ENCODE results near the gene RPS6KA2.
"Not testable (repeated sequence)": the region's sequence is repeated elsewhere in the genome, so short reads cannot be mapped to it uniquely, and the experiment has no call there.

RPS6KA2 gene

DNA sequence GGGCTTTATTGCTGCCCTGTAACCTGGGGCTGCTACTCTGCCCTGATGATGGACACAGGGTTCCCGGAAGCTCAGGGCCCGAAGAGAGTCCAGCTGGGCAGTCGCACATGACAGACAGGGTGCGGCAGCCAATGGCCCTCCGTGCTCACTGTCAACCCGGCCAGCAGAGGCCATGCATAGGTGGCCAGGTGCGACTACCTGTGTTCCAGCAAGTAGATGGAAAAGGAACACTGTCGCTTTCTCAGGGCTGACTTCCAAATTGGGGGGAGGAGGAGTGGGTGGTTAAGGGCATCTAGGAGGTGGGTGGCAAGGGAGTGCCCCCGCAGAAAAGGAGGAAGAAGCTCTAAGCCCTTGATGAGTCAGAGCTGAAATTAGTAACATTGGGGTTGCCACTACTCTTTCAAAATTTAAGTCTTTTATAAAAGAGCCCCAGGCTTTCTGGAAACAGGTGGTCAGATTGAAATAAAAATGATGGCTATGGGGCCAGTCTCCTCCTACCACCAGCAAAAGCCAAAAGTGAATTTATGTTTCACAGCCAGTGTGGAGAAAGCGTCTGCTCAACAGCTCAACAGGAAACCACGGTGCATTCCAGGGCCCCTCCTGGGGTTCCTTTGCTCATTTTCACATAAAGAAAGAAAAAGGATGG lies 38.2 kb downstream of the RPS6KA2 start:
- no peaks in the 10 kb centered on the region for H3K36me3 Mint-ChIP-seq (ENCODE audit: low read depth)
- H3K9me3 Mint-ChIP-seq, result no peaks in the 10 kb centered on the region
- no peaks in the 10 kb centered on the region for H3K27me3 Mint-ChIP-seq
- peak overlapping the region; percentile 61 for H3K27ac Mint-ChIP-seq
- no peak overlapping the region for H3K4me3 Mint-ChIP-seq
- peaks cover 27% of the 10 kb centered on the region for H3K4me1 Mint-ChIP-seq (ENCODE audit: low read depth)

DNA sequence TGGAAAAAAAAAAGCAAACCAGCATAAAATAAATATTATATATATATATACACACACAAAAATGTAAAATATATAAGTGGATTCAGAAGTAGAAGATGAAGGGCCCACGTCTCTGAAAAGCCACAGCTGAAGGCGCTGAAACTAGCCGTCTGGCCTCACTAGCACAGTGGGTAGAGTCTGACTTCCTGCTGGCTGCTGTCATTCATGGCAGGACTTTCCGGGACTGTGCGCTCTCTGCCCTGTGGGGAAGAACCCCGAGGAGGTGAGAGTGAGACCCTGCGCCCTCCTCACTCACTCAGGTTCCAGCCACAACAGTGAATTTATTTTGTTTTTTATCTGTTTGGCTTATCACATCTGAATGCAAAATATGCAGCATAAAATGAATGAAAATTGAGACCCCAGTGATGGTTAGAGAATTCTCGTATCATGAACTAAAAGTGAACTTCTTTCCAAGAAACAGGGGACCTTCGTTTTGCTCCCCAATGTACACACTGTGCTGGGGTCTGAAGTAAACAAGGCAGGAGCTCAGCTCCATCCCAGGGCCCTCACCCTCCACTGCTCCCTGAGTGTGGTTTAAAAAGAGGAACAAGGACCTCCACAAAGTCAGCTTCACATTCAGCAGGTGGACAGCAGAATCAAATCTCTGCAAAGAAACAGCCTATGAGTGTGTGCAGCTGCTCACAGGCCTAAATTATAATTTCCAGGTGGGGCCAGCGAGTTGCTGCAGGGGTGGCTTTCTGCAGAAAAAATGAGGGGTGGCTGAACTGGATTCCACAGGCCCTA lies 39.2 kb downstream of the RPS6KA2 start:
- no peaks in the 10 kb centered on the region for H3K9me3 Mint-ChIP-seq
- H3K36me3 Mint-ChIP-seq (ENCODE audit: low read depth), result no peaks in the 10 kb centered on the region
- H3K4me1 Mint-ChIP-seq (ENCODE audit: low read depth), result peaks cover 27% of the 10 kb centered on the region
- H3K4me3 Mint-ChIP-seq, result no peak overlapping the region
- H3K27ac Mint-ChIP-seq, result no peak overlapping the region
- no peaks in the 10 kb centered on the region for H3K27me3 Mint-ChIP-seq

GRCh38 chr6:166586424-166587156 lies 40.5 kb downstream of the RPS6KA2 start, which contains the start of gene RAMACL:
Gene RAMACL, minus strand, starts transcription at chr6:166586678. Its CDS starts 201 bp downstream, at chr6:166586477.
- Mint-ChIP-seq H3K4me3 (no peak within 1 kb of the TSS), H3K4me1 (ENCODE audit: low read depth) (peaks cover 27% of the 10 kb centered on the region), H3K27me3 (no peaks in the 10 kb centered on the region), H3K27ac (no peak within 1 kb of the TSS), H3K9me3 (no peaks in the 10 kb centered on the region), H3K36me3 (ENCODE audit: low read depth) (no peaks in the 10 kb centered on the region)

- Mint-ChIP-seq H3K4me1 (ENCODE audit: low read depth) (peaks cover 22% of the 10 kb centered on the region), H3K27ac (no peak overlapping the region), H3K36me3 (ENCODE audit: low read depth) (no peaks in the 10 kb centered on the region), H3K4me3 (no peak overlapping the region), H3K27me3 (no peaks in the 10 kb centered on the region), H3K9me3 (no peaks in the 10 kb centered on the region)
Observed at GRCh38 chr6:166584853-166585429, 42.1 kb downstream of the RPS6KA2 start.

- H3K27me3 Mint-ChIP-seq, result no peaks in the 10 kb centered on the region
- no peaks in the 10 kb centered on the region for H3K36me3 Mint-ChIP-seq (ENCODE audit: low read depth)
- no peaks in the 10 kb centered on the region for H3K9me3 Mint-ChIP-seq
- no peak overlapping the region for H3K27ac Mint-ChIP-seq
- no peak overlapping the region for H3K4me3 Mint-ChIP-seq
- peaks cover 14% of the 10 kb centered on the region for H3K4me1 Mint-ChIP-seq (ENCODE audit: low read depth)
Observed at GRCh38 chr6:166584155-166584554, 42.9 kb downstream of the RPS6KA2 start.

GRCh38 chr6:166583230-166583965 lies 43.7 kb downstream of the RPS6KA2 start:
- Mint-ChIP-seq H3K4me3 (no peak overlapping the region), H3K27ac (no peak overlapping the region), H3K36me3 (ENCODE audit: low read depth) (peaks cover 4% of the 10 kb centered on the region), H3K9me3 (no peaks in the 10 kb centered on the region), H3K4me1 (ENCODE audit: low read depth) (peaks cover 7% of the 10 kb centered on the region), H3K27me3 (no peaks in the 10 kb centered on the region)

GRCh38 chr6:166582258-166582657 lies 44.8 kb downstream of the RPS6KA2 start:
- peaks cover 7% of the 10 kb centered on the region for H3K36me3 Mint-ChIP-seq (ENCODE audit: low read depth)
- H3K27me3 Mint-ChIP-seq, result no peaks in the 10 kb centered on the region
- peaks cover 4% of the 10 kb centered on the region for H3K9me3 Mint-ChIP-seq
- H3K4me3 Mint-ChIP-seq, result no peak overlapping the region
- peaks cover 5% of the 10 kb centered on the region for H3K4me1 Mint-ChIP-seq (ENCODE audit: low read depth)
- H3K27ac Mint-ChIP-seq, result no peak overlapping the region

DNA sequence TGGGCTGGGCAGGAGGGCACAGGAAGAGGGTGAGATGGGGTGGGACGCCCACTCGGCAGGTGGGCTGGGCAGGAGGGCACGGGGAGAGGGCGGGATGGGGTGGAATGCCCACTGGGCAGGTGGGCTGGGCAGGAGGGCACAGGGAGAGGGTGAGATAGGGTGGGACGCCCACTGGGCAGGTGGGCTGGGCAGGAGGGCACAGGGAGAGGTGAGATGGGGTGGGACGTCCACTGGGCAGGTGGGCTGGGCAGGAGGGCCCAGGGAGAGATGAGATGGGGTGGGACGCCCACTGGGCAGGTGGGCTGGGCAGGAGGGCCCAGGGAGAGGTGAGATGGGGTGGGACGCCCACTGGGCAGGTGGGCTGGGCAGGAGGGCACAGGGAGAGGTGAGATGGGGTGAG lies 45.2 kb downstream of the RPS6KA2 start:
- H3K36me3 Mint-ChIP-seq (ENCODE audit: low read depth); H3K9me3 Mint-ChIP-seq; H3K27ac Mint-ChIP-seq; H3K4me1 Mint-ChIP-seq (ENCODE audit: low read depth); H3K4me3 Mint-ChIP-seq; H3K27me3 Mint-ChIP-seq: not testable (repeated sequence)

GRCh38 chr6:166581091-166581511 lies 46.0 kb downstream of the RPS6KA2 start:
- H3K4me1 Mint-ChIP-seq (ENCODE audit: low read depth), result no peaks in the 10 kb centered on the region
- H3K9me3 Mint-ChIP-seq, result peaks cover 11% of the 10 kb centered on the region
- peaks cover 14% of the 10 kb centered on the region for H3K36me3 Mint-ChIP-seq (ENCODE audit: low read depth)
- H3K4me3 Mint-ChIP-seq, result no peak overlapping the region
- no peak overlapping the region for H3K27ac Mint-ChIP-seq
- H3K27me3 Mint-ChIP-seq, result no peaks in the 10 kb centered on the region

DNA sequence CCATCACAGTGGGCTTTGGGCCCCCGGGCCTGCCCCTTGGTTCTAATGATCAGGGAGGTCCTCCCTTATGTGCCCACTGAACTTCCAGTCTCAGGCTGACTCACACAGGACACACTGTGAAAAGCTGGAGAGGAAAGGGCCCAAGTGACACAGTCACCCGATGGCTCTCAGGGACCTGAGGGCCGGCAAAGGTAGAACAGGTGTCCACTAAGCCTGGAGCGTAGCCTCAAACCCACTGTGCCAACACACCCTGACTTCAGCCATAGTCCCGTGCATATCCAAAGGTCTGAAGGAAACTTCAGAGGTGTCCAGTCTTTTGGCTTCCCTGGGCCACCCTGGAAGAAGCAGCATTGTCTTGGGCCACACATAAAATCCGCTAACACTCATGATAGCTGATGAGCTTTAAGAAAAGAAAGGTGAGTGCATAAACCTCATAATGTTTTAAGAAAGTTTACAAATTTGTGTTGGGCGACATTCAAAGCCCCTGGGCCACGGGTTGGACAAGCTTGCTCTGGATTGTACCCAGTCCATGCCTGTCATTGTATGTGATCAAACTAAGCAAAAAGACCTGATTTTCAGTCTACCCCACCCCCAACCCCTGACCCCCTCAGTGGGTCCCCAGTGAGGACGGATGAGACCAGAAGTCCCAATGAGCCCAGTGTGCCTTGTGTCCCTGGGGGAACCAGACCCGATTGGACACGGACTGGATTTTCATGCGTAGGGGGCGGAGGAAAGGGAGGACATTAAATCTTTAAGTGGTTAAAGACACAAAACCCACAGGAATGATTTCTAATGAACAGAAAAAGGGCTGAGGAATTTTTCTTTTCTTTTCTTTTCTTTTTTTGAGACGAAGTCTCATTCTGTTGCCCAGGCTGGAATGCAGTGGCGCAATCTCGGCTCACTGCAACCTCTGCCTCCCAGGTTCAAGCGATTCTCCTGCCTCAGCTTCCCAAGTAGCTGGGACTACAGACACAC lies 46.7 kb downstream of the RPS6KA2 start:
- no peaks in the 10 kb centered on the region for H3K4me1 Mint-ChIP-seq (ENCODE audit: low read depth)
- peaks cover 15% of the 10 kb centered on the region for H3K36me3 Mint-ChIP-seq (ENCODE audit: low read depth)
- H3K4me3 Mint-ChIP-seq, result no peak overlapping the region
- peaks cover 13% of the 10 kb centered on the region for H3K9me3 Mint-ChIP-seq
- H3K27ac Mint-ChIP-seq, result no peak overlapping the region
- no peaks in the 10 kb centered on the region for H3K27me3 Mint-ChIP-seq

DNA sequence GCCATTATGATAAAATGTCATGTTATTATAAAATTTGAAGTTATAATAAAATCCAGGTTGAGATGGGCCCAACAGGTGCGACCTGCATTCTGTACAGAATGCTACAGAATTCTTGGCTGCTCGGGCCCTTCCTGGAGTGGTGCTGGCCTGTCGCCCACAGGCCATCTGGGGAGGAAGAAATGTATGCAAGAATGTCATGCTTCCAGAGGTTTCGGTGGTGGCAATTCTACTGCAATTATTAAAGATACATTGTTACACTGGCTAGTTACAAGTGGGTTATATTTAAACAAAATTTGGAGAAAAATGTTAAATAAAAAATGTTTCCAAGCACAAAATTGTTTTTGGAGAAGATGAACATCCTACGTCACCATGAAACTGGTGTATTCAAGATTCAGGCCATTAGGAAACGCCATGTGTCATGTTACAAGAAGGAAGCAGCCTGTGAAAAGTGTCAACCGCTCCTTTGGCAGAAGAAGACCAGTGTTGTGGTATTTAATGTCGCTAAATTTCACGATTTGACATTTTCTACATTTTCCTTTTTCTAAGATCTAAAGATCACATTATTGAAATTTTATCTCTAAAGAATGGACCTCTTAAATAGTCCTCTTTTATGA lies 47.7 kb downstream of the RPS6KA2 start:
- H3K4me3 Mint-ChIP-seq, result no peak overlapping the region
- no peaks in the 10 kb centered on the region for H3K27me3 Mint-ChIP-seq
- H3K36me3 Mint-ChIP-seq (ENCODE audit: low read depth), result peaks cover 15% of the 10 kb centered on the region
- no peaks in the 10 kb centered on the region for H3K4me1 Mint-ChIP-seq (ENCODE audit: low read depth)
- H3K27ac Mint-ChIP-seq, result no peak overlapping the region
- peaks cover 18% of the 10 kb centered on the region for H3K9me3 Mint-ChIP-seq

DNA sequence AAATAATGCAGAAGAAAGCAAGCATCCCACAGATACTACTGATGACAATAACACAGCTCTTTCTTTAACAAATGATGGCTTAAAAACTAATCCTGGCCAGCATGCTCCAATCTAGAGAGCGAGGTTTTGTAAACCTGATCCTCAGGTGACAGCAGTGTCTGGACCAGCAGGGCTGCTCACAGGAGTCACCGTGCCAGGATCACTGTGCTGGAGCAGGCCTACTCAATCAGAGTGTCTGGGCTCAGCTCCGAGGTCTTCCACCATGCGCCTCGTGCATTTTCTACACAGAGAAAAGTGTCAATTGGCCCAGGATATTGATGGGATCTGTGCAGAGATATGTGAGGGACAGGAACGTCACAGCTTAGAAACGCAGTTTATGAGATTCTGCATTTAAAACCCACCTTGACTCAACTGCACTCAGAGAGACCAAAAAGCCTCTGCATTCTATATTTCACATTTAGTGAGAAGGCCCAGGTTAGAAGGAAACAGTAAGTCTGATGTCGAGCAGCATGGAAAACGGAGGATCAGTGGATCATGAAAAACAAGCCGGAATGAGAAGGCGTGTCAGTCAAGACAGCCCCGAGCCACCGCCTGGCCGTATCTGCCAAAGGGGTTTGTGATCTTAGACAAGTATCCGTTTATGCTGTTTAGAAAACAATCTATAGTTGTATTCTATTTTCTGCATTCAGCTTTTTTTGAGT lies 48.4 kb downstream of the RPS6KA2 start:
- no peak overlapping the region for H3K27ac Mint-ChIP-seq
- no peaks in the 10 kb centered on the region for H3K4me1 Mint-ChIP-seq (ENCODE audit: low read depth)
- H3K27me3 Mint-ChIP-seq, result no peaks in the 10 kb centered on the region
- peaks cover 18% of the 10 kb centered on the region for H3K9me3 Mint-ChIP-seq
- H3K4me3 Mint-ChIP-seq, result no peak overlapping the region
- peaks cover 15% of the 10 kb centered on the region for H3K36me3 Mint-ChIP-seq (ENCODE audit: low read depth)

DNA sequence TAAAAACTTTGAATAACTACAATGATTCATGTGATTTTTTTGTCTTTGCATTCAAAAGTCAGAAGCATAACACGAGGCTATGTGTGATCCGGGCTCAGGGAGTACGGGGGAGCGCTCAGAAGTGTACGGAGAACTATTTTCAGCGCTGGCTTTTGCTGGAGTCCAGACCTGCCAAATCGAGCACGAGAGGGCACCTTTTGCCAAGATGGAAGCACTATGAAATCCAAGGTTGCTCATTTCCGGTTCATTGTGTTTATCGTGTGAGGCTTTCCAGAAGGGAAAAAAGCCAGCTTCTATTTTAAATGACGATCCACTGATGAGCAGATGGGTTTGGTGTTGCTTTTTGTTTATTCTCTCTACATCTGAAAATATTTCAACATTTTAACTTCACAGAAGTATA lies 51.8 kb downstream of the RPS6KA2 start:
- H3K4me3 Mint-ChIP-seq, result no peak overlapping the region
- H3K27me3 Mint-ChIP-seq, result no peaks in the 10 kb centered on the region
- peaks cover 15% of the 10 kb centered on the region for H3K36me3 Mint-ChIP-seq (ENCODE audit: low read depth)
- H3K9me3 Mint-ChIP-seq, result peaks cover 18% of the 10 kb centered on the region
- no peak overlapping the region for H3K27ac Mint-ChIP-seq
- H3K4me1 Mint-ChIP-seq (ENCODE audit: low read depth), result no peaks in the 10 kb centered on the region
